ENCODE results near the gene DNAJC10.

The DNAJC10 gene

DNA sequence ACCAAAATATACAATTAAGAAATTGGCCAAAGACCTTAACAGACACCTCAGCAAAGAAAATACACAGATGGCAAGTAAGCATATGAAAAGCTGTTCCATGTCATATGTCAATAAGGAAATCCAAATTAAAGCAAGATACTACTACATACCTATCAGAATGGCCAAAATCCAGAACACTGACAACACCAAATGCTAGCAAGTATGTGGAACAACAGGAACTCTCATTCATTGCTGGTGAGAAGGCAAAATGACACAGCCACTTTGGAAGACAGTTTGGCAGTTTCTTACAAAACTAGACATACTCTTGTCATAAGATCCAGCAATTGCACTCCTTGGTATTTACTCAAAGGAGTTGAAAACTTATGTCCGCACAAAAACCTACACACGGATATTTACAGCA lies 20.3 kb upstream of the DNAJC10 start:
- Histone ChIP-seq H3K4me2 (ENCODE audit: low read depth, low read length, poor library complexity, severe bottlenecking) (no peak overlapping the region), H3K9ac (ENCODE audit: low read depth, low read length, poor library complexity, severe bottlenecking) (no peak overlapping the region), H2AFZ (ENCODE audit: low read length) (no peak overlapping the region), H3K79me2 (ENCODE audit: insufficient read depth, low read length) (no peaks in the 10 kb centered on the region), H3K9me2 (replicated peaks; ENCODE audit: low read depth, low read length) (no peaks in the 10 kb centered on the region), H3K4me3 (ENCODE audit: low read length, poor library complexity, severe bottlenecking) (no peak overlapping the region), H3F3A (ENCODE audit: low read depth) (no peaks in the 10 kb centered on the region), H3K9me3 (ENCODE audit: insufficient read depth, low read depth, low read length) (no peaks in the 10 kb centered on the region), H3K36me3 (ENCODE audit: insufficient read depth, low read length) (no peaks in the 10 kb centered on the region), H3K4me1 (ENCODE audit: insufficient read depth, low read length, poor library complexity, severe bottlenecking) (no peaks in the 10 kb centered on the region), H4K20me1 (ENCODE audit: insufficient read depth, low read length, poor library complexity, severe bottlenecking) (no peaks in the 10 kb centered on the region), H3K27me3 (ENCODE audit: insufficient read depth, low read length, poor library complexity, severe bottlenecking) (no peaks in the 10 kb centered on the region)
- TF ChIP-seq EZH2phosphoT487 (IDR thresholded peaks at IDR 0.05; ENCODE audit: borderline replicate concordance): no peak
- TF ChIP-seq, protein P1, sequence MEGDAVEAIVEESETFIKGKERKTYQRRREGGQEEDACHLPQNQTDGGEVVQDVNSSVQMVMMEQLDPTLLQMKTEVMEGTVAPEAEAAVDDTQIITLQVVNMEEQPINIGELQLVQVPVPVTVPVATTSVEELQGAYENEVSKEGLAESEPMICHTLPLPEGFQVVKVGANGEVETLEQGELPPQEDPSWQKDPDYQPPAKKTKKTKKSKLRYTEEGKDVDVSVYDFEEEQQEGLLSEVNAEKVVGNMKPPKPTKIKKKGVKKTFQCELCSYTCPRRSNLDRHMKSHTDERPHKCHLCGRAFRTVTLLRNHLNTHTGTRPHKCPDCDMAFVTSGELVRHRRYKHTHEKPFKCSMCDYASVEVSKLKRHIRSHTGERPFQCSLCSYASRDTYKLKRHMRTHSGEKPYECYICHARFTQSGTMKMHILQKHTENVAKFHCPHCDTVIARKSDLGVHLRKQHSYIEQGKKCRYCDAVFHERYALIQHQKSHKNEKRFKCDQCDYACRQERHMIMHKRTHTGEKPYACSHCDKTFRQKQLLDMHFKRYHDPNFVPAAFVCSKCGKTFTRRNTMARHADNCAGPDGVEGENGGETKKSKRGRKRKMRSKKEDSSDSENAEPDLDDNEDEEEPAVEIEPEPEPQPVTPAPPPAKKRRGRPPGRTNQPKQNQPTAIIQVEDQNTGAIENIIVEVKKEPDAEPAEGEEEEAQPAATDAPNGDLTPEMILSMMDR (conservative IDR thresholded peaks at IDR 0.05; ENCODE audit: low read length): no peak

DNA sequence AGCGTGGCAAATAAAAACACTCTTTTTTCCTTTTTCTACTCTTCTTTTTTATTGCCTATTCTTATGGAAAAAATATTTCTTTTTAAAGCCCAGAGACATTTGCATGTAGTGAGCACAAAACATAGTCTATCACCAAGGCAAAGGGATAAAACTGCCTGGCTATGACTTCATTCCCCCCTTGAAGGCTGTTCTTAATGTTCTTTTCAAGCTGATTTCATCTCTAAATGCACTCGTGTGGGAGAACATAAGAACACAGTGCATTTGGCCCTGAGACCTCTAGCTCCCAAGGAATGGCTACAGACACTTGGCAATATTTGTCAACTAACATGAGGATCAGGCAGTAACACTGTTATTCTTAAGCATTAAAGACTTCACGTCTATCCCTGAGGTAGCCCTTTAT lies 17.4 kb upstream of the DNAJC10 start:
- Histone ChIP-seq H3K9me3 (ENCODE audit: insufficient read depth, low read depth, low read length) (no peaks in the 10 kb centered on the region), H3K36me3 (ENCODE audit: insufficient read depth, low read length) (no peaks in the 10 kb centered on the region), H3K4me3 (ENCODE audit: low read length, poor library complexity, severe bottlenecking) (no peak overlapping the region), H3K4me2 (ENCODE audit: low read depth, low read length, poor library complexity, severe bottlenecking) (no peak overlapping the region), H3K79me2 (ENCODE audit: insufficient read depth, low read length) (no peaks in the 10 kb centered on the region), H3K9ac (ENCODE audit: low read depth, low read length, poor library complexity, severe bottlenecking) (no peak overlapping the region), H3K4me1 (ENCODE audit: insufficient read depth, low read length, poor library complexity, severe bottlenecking) (no peaks in the 10 kb centered on the region), H3K27me3 (ENCODE audit: insufficient read depth, low read length, poor library complexity, severe bottlenecking) (no peaks in the 10 kb centered on the region), H4K20me1 (ENCODE audit: insufficient read depth, low read length, poor library complexity, severe bottlenecking) (no peaks in the 10 kb centered on the region), H3K9me2 (replicated peaks; ENCODE audit: low read depth, low read length) (no peaks in the 10 kb centered on the region), H3F3A (ENCODE audit: low read depth) (no peaks in the 10 kb centered on the region), H2AFZ (ENCODE audit: low read length) (no peak overlapping the region)
- TF ChIP-seq, protein P1 (conservative IDR thresholded peaks at IDR 0.05; ENCODE audit: low read length): no peak
- TF ChIP-seq EZH2phosphoT487 (IDR thresholded peaks at IDR 0.05; ENCODE audit: borderline replicate concordance): no peak

DNA sequence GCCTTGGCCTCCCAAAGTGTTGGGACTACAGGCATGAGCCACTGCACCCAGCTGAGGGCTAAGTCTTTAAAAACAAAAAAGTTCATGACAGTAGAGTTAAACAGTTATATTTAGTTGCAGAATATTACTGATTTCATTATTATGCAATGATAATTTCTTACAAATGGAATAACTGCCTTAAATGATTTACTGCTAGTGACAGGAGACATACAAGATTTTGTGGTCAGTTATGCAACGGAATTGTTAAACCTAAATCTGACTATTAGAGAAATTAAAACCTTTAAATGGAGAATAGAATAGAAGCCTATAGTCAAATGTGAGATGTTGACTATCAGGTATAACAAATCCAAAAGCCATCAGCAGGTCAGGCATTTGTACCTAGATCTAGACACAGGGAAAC lies 10.3 kb upstream of the DNAJC10 start:
- Histone ChIP-seq H3K9me3 (ENCODE audit: insufficient read depth, low read depth, low read length) (no peaks in the 10 kb centered on the region), H3K36me3 (ENCODE audit: insufficient read depth, low read length) (no peaks in the 10 kb centered on the region), H3K4me1 (ENCODE audit: insufficient read depth, low read length, poor library complexity, severe bottlenecking) (no peaks in the 10 kb centered on the region), H3K27me3 (ENCODE audit: insufficient read depth, low read length, poor library complexity, severe bottlenecking) (no peaks in the 10 kb centered on the region), H3K9me2 (replicated peaks; ENCODE audit: low read depth, low read length) (no peaks in the 10 kb centered on the region), H2AFZ (ENCODE audit: low read length) (no peak overlapping the region), H3F3A (ENCODE audit: low read depth) (no peaks in the 10 kb centered on the region), H4K20me1 (ENCODE audit: insufficient read depth, low read length, poor library complexity, severe bottlenecking) (no peaks in the 10 kb centered on the region), H3K4me3 (ENCODE audit: low read length, poor library complexity, severe bottlenecking) (no peak overlapping the region), H3K9ac (ENCODE audit: low read depth, low read length, poor library complexity, severe bottlenecking) (no peak overlapping the region), H3K79me2 (ENCODE audit: insufficient read depth, low read length) (no peaks in the 10 kb centered on the region), H3K4me2 (ENCODE audit: low read depth, low read length, poor library complexity, severe bottlenecking) (no peak overlapping the region)
- TF ChIP-seq, protein P1 (conservative IDR thresholded peaks at IDR 0.05; ENCODE audit: low read length): no peak
- TF ChIP-seq EZH2phosphoT487 (IDR thresholded peaks at IDR 0.05; ENCODE audit: borderline replicate concordance): no peak
